MCF 10A (cell line): Measurements from ENCODE around the gene PDZD7. TPM values are rescaled to one million over a fixed set of nuclear protein-coding genes. Genes with fewer than 3 reads are reported as not detected.

Experiments
- BruUV-seq: library from RNA; stranded (reverse); fragments of 400-500 nt; replicated peaks from 2 replicates; lab custom pipeline; 2021; lab: Mats Ljungman, UMichigan
- CTCF ChIA-PET: fragments of 300-600 bp; sonication (Branson Sonifier 250); formaldehyde crosslinking; extraction: SDS; loops from one replicate; lab custom pipeline; 2021; ENCODE audit warnings: antibody characterized with exemption, inconsistent platforms; lab: Yijun Ruan, JAX
- POLR2A ChIA-PET: fragments of 300-600, 350-650 bp; sonication (Branson Sonifier 250); formaldehyde crosslinking; extraction: SDS; loops from one replicate; lab custom pipeline; 2020; ENCODE audit warnings: antibody characterized with exemption, inconsistent platforms; lab: Yijun Ruan, JAX
- DNase-seq: peaks from one replicate; pipeline ENCODE4 v3.0.0-alpha.2; 2018; ENCODE audit not compliant: unreplicated experiment
- H3K27ac Mint-ChIP-seq: one replicate; pipeline ENCODE4 v1.8.0; 2022; ENCODE audit warnings: mild to moderate bottlenecking, low read depth, mixed read lengths; ENCODE audit not compliant: unreplicated experiment
- H3K27me3 Mint-ChIP-seq: one replicate; pipeline ENCODE4 v1.8.0; 2022; ENCODE audit warnings: mixed read lengths; ENCODE audit not compliant: insufficient read depth, unreplicated experiment
- H3K36me3 Mint-ChIP-seq: one replicate; pipeline ENCODE4 v1.8.0; 2022; ENCODE audit warnings: mild to moderate bottlenecking, moderate library complexity, mixed read lengths; ENCODE audit not compliant: insufficient read depth, unreplicated experiment
- H3K4me1 Mint-ChIP-seq: one replicate; pipeline ENCODE4 v1.8.0; 2022; ENCODE audit warnings: mixed read lengths; ENCODE audit not compliant: insufficient read depth, unreplicated experiment
- H3K4me3 Mint-ChIP-seq: one replicate; pipeline ENCODE4 v1.8.0; 2022; ENCODE audit warnings: mild to moderate bottlenecking, moderate library complexity, mixed read lengths; ENCODE audit not compliant: unreplicated experiment
- H3K9me3 Mint-ChIP-seq: one replicate; pipeline ENCODE4 v1.8.0; 2022; ENCODE audit warnings: mixed read lengths; ENCODE audit not compliant: unreplicated experiment
- CTCF ChIP-seq: fragments of 200-600 bp; IDR thresholded peaks from one replicate; pipeline ENCODE4 v1.8.0; 2022; ENCODE audit warnings: antibody characterized with exemption, mild to moderate bottlenecking; ENCODE audit not compliant: unreplicated experiment
- intact Hi-C: fragments of 100-400 bp; cut with micrococcal nuclease; formaldehyde crosslinking; loops from 2 replicates; pipeline ENCODE4 v1.14.1; 2022
- total RNA-seq: library from RNA; stranded (reverse); gene quantifications from 2 replicates; pipeline ENCODE4 v1.2.3, GENCODE V29; 2022

Gene PDZD7
- total RNA-seq, 1 experiment from 2014 or later, result 0.58 TPM

GRCh38 chr10:101022967-101023705 lies 7.8 kb downstream of the PDZD7 start:
- ChIA-PET POLR2A (no interaction called here), CTCF (interaction anchor here (0.6 kb wide), 1 partner anchor 15 kb away, joined by 3 read pairs; no protein-coding TSS in a partner anchor)
- Mint-ChIP-seq H3K4me1 (peaks cover 4% of the 10 kb centered on the region), H3K4me3 (no peak overlapping the region), H3K9me3 (no peaks in the 10 kb centered on the region), H3K27me3 (no peaks in the 10 kb centered on the region), H3K36me3 (no peaks in the 10 kb centered on the region), H3K27ac (no peak overlapping the region)
- BruUV-seq, result no TSS peak
- no peak for DNase-seq
- no peak for TF ChIP-seq CTCF
- intact Hi-C loops, result no loop called here

GRCh38 chr10:101021692-101022251 lies 9.2 kb downstream of the PDZD7 start:
- H3K27me3 Mint-ChIP-seq, result no peaks in the 10 kb centered on the region
- ChIA-PET CTCF (interaction anchor here (0.5 kb wide), 1 partner anchor 24 kb away, joined by 3 read pairs; no protein-coding TSS in a partner anchor), POLR2A (interaction anchor here (1.0 kb wide), 1 partner anchor 9 kb away, joined by 4 read pairs; the partner anchor contains the start of genes PDZD7 and SFXN3)
- H3K4me1 Mint-ChIP-seq, result peaks cover 4% of the 10 kb centered on the region
- no peak for TF ChIP-seq CTCF
- no peak overlapping the region for H3K27ac Mint-ChIP-seq
- no peaks in the 10 kb centered on the region for H3K36me3 Mint-ChIP-seq
- intact Hi-C loops, result no loop called here
- DNase-seq, result no peak
- no TSS peak for BruUV-seq
- no peaks in the 10 kb centered on the region for H3K9me3 Mint-ChIP-seq
- no peak overlapping the region for H3K4me3 Mint-ChIP-seq

- no peak for DNase-seq
- Mint-ChIP-seq H3K4me1 (peaks cover 4% of the 10 kb centered on the region), H3K36me3 (no peaks in the 10 kb centered on the region), H3K27me3 (no peaks in the 10 kb centered on the region), H3K27ac (no peak overlapping the region), H3K9me3 (no peaks in the 10 kb centered on the region), H3K4me3 (no peak overlapping the region)
- intact Hi-C loops, result no loop called here
- ChIA-PET CTCF (no interaction called here), POLR2A (interaction anchor here (1.0 kb wide), 1 partner anchor 10 kb away, joined by 4 read pairs; the partner anchor contains the start of genes PDZD7 and SFXN3)
- TF ChIP-seq CTCF, result no peak
- BruUV-seq, result no TSS peak
Measured at GRCh38 chr10:101021239-101021638, 9.7 kb downstream of the PDZD7 start.

GRCh38 chr10:101020427-101021075 lies 10.4 kb downstream of the PDZD7 start:
- POLR2A ChIA-PET, result interaction anchor here (1.0 kb wide), 1 partner anchor 10 kb away, joined by 4 read pairs; the partner anchor contains the start of genes PDZD7 and SFXN3
- no TSS peak for BruUV-seq
- no peaks in the 10 kb centered on the region for H3K9me3 Mint-ChIP-seq
- no peak overlapping the region for H3K27ac Mint-ChIP-seq
- peaks cover 4% of the 10 kb centered on the region for H3K4me1 Mint-ChIP-seq
- H3K36me3 Mint-ChIP-seq, result no peaks in the 10 kb centered on the region
- H3K27me3 Mint-ChIP-seq, result no peaks in the 10 kb centered on the region
- intact Hi-C loops, result no loop called here
- no peak for TF ChIP-seq CTCF
- CTCF ChIA-PET, result interaction anchor here (0.8 to 7.0 kb wide), 3 partner anchors 7 to 27 kb away, joined by 3 to 199 read pairs (median 3); partner anchors contain the start of gene LZTS2
- no peak for DNase-seq
- H3K4me3 Mint-ChIP-seq, result no peak overlapping the region
